ENCODE data around the gene BTBD9.

BTBD9 gene

GRCh38 chr6:38168699-38169098 lies 471.0 kb downstream of the BTBD9 start:
- no peak overlapping the region for H3K9ac ChIP-seq
- H3K4me2 ChIP-seq (ENCODE audit: low read length) = no peak overlapping the region
- H3K27ac ChIP-seq = no peak overlapping the region
- H3K36me3 ChIP-seq (ENCODE audit: control insufficient read depth, insufficient read depth, low read length) = no peaks in the 10 kb centered on the region
- H2AFZ ChIP-seq = no peak overlapping the region
- no peaks in the 10 kb centered on the region for H3K27me3 ChIP-seq (ENCODE audit: control insufficient read depth, insufficient read depth, low read length)
- H3K4me1 ChIP-seq = no peaks in the 10 kb centered on the region
- H3K79me2 ChIP-seq = no peaks in the 10 kb centered on the region
- no peaks in the 10 kb centered on the region for H3K9me3 ChIP-seq (ENCODE audit: control insufficient read depth, low read length)
- TF ChIP-seq, protein P1, sequence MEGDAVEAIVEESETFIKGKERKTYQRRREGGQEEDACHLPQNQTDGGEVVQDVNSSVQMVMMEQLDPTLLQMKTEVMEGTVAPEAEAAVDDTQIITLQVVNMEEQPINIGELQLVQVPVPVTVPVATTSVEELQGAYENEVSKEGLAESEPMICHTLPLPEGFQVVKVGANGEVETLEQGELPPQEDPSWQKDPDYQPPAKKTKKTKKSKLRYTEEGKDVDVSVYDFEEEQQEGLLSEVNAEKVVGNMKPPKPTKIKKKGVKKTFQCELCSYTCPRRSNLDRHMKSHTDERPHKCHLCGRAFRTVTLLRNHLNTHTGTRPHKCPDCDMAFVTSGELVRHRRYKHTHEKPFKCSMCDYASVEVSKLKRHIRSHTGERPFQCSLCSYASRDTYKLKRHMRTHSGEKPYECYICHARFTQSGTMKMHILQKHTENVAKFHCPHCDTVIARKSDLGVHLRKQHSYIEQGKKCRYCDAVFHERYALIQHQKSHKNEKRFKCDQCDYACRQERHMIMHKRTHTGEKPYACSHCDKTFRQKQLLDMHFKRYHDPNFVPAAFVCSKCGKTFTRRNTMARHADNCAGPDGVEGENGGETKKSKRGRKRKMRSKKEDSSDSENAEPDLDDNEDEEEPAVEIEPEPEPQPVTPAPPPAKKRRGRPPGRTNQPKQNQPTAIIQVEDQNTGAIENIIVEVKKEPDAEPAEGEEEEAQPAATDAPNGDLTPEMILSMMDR (IDR thresholded peaks at IDR 0.05) = no peak
- no peak overlapping the region for H3K4me3 ChIP-seq (ENCODE audit: low read depth, low read length)

- H3K27ac ChIP-seq = no peak overlapping the region
- H3K4me2 ChIP-seq (ENCODE audit: low read length) = no peak overlapping the region
- no peaks in the 10 kb centered on the region for H3K79me2 ChIP-seq
- no peaks in the 10 kb centered on the region for H3K4me1 ChIP-seq
- no peaks in the 10 kb centered on the region for H3K9me3 ChIP-seq (ENCODE audit: control insufficient read depth, low read length)
- no peak overlapping the region for H3K9ac ChIP-seq
- H3K4me3 ChIP-seq (ENCODE audit: low read depth, low read length) = no peak overlapping the region
- H3K36me3 ChIP-seq (ENCODE audit: control insufficient read depth, insufficient read depth, low read length) = no peaks in the 10 kb centered on the region
- H2AFZ ChIP-seq = no peak overlapping the region
- TF ChIP-seq, protein P1 (IDR thresholded peaks at IDR 0.05) = no peak
- H3K27me3 ChIP-seq (ENCODE audit: control insufficient read depth, insufficient read depth, low read length) = no peaks in the 10 kb centered on the region
Observed at GRCh38 chr6:38168126-38168525, 471.6 kb downstream of the BTBD9 start.

- no peaks in the 10 kb centered on the region for H3K27me3 ChIP-seq (ENCODE audit: control insufficient read depth, insufficient read depth, low read length)
- no peak overlapping the region for H3K27ac ChIP-seq
- no peaks in the 10 kb centered on the region for H3K4me1 ChIP-seq
- H3K4me3 ChIP-seq (ENCODE audit: low read depth, low read length) = no peak overlapping the region
- H3K9me3 ChIP-seq (ENCODE audit: control insufficient read depth, low read length) = no peaks in the 10 kb centered on the region
- H3K36me3 ChIP-seq (ENCODE audit: control insufficient read depth, insufficient read depth, low read length) = no peaks in the 10 kb centered on the region
- H2AFZ ChIP-seq = no peak overlapping the region
- no peaks in the 10 kb centered on the region for H3K79me2 ChIP-seq
- H3K4me2 ChIP-seq (ENCODE audit: low read length) = no peak overlapping the region
- TF ChIP-seq, protein P1 (IDR thresholded peaks at IDR 0.05) = no peak
- no peak overlapping the region for H3K9ac ChIP-seq
Observed at GRCh38 chr6:38167598-38167997, 472.1 kb downstream of the BTBD9 start.

- H3K79me2 ChIP-seq = no peaks in the 10 kb centered on the region
- no peaks in the 10 kb centered on the region for H3K4me1 ChIP-seq
- H3K27me3 ChIP-seq (ENCODE audit: control insufficient read depth, insufficient read depth, low read length) = no peaks in the 10 kb centered on the region
- no peak overlapping the region for H3K9ac ChIP-seq
- no peaks in the 10 kb centered on the region for H3K36me3 ChIP-seq (ENCODE audit: control insufficient read depth, insufficient read depth, low read length)
- no peak overlapping the region for H3K27ac ChIP-seq
- no peak overlapping the region for H3K4me3 ChIP-seq (ENCODE audit: low read depth, low read length)
- no peak overlapping the region for H3K4me2 ChIP-seq (ENCODE audit: low read length)
- H2AFZ ChIP-seq = no peak overlapping the region
- H3K9me3 ChIP-seq (ENCODE audit: control insufficient read depth, low read length) = no peaks in the 10 kb centered on the region
- TF ChIP-seq, protein P1 (IDR thresholded peaks at IDR 0.05) = no peak
Observed at GRCh38 chr6:38166411-38167240, 473.1 kb downstream of the BTBD9 start.

GRCh38 chr6:38164671-38165108 lies 475.0 kb downstream of the BTBD9 start:
- TF ChIP-seq, protein P1 (IDR thresholded peaks at IDR 0.05) = no peak
- Histone ChIP-seq H3K27ac (no peak overlapping the region), H2AFZ (no peak overlapping the region), H3K4me3 (ENCODE audit: low read depth, low read length) (no peak overlapping the region), H3K4me2 (ENCODE audit: low read length) (no peak overlapping the region), H3K79me2 (no peaks in the 10 kb centered on the region), H3K27me3 (ENCODE audit: control insufficient read depth, insufficient read depth, low read length) (no peaks in the 10 kb centered on the region), H3K4me1 (no peaks in the 10 kb centered on the region), H3K9me3 (ENCODE audit: control insufficient read depth, low read length) (no peaks in the 10 kb centered on the region), H3K36me3 (ENCODE audit: control insufficient read depth, insufficient read depth, low read length) (no peaks in the 10 kb centered on the region), H3K9ac (no peak overlapping the region)

Measured in parathyroid adenoma (tissue), 2 donors.